HG02840 (cell line): Measurements from ENCODE around the gene PKHD1.

ENCODE experiments used
- ATAC-seq: cut with Tn5 transposase; IDR thresholded peaks from one replicate; pipeline ENCODE4 v1.9.1; 2021; ENCODE audit warnings: mild to moderate bottlenecking, moderate library complexity, moderate number of reproducible peaks; ENCODE audit not compliant: unreplicated experiment, low FRiP score

Gene PKHD1

GRCh38 chr6:51651132-51651817 lies 436.1 kb downstream of the PKHD1 start:
- ATAC-seq = no peak

GRCh38 chr6:51648774-51649173 lies 438.6 kb downstream of the PKHD1 start:
- no peak for ATAC-seq

GRCh38 chr6:51648236-51648635 lies 439.2 kb downstream of the PKHD1 start:
- no peak for ATAC-seq

DNA sequence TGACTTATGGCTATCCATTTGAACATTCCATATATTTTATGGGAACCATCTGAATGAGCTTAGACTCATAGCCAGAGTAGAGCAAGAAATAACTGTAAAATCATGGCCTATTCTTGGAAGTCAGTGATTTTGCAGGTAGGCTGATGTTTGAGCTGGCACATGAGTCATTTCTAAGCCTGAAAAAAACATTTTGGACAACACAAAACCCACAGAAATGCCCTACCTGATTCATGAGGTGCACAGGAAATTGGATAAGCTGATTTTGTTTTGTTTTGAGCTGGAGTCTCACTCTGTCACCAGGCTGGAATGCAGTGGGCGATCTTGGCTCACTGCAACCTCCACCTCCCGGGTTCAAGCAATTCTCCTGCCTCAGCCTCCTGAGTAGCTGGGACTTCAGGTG lies 443.0 kb downstream of the PKHD1 start:
- ATAC-seq = no peak

DNA sequence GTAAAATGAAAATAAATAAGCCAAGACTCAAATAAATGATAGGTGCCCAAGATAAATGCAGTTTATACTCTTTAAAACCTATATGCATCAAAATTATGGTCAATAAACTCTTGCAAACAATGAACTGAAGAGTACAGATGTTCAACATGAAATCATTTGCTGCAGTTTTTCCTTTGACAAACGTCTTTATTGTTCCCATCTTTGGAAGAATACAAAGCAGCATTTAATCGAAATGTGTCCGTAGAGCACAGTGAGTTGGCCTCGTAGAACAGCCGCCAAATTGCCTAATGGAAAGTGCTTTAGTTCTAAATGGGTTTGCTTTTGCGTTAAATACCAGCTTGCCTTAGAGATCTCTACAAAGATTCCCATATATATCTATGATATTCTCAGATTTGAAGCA lies 447.4 kb downstream of the PKHD1 start:
- ATAC-seq = no peak

DNA sequence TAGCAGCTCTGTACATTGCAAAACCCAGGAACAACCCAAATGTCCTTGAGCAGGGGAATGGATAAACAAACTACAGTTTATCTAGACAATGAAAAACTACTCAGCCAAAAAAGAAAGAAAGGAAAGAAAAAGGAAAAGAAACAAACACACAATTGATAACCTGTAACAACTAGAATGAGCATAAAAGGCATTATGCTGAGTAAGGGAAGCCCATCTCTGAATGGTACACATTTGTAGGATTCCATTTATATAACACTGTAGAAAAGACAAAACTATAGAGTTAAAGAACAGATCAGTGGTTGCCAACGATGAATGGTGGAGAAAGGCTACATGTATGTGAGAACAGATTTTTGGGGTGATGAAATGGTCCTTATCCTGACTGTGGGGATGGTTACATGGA lies 454.0 kb downstream of the PKHD1 start:
- no peak for ATAC-seq

- no peak for ATAC-seq
Observed at GRCh38 chr6:51630011-51630410, 457.4 kb downstream of the PKHD1 start.

- no peak for ATAC-seq
Observed at GRCh38 chr6:51626391-51626790, 461.0 kb downstream of the PKHD1 start.

GRCh38 chr6:51625566-51625965 lies 461.8 kb downstream of the PKHD1 start:
- ATAC-seq = no peak

- no peak for ATAC-seq
Observed at GRCh38 chr6:51620971-51621370, 466.4 kb downstream of the PKHD1 start.

DNA sequence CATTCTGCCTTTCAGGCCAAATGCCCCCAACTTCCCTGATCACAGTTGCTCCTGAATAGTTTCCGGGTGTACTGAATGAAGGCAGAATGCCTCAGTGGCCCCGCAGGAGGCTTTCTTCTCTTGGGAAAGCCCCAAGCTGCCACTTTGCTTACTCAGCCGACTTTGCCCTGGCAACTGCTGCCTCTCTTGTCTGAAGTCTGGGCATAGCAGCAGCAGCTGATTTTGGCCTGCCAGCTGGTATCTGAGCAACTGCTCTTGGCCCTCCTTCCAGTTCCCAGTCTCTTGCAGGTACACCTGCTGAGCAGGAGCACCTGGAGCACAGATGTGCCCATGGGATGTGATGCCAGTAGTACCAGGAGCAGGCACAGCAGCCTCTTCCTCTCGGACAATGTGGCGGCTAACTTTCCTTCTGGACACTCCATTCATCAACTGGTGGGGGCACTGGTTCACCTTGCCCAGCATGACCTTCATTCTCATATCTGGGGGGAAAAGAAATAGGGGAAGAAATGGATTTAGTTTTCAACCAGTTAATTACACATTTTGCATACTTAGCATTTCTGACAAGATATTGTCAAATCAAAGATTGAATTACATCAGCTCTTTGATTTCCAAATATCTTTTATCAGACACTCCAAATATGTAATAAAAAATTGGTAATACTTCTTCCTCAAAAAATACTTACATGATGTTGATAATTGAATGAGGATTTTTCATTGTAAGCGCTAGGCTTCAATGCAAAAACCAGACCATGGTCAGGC lies 468.2 kb downstream of the PKHD1 start:
- no peak for ATAC-seq

DNA sequence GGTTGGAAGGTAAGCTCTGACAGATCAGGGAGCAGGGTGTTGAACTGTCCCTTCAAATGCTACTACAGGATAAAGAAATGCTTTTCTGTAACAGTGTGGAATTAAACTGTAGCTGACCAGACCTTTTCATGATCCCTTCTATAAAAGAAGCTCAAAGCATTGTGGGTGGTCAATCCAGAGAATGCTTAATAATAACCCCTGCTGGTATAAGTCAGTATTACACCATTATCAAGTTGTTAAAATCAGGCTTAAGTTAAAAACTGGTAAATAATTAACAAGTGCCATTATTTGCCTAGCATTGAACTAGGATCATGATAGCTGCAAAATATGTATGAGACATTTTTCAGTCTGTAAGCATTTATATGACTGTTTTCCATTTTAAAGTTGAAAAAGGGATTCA lies 468.9 kb downstream of the PKHD1 start:
- ATAC-seq = no peak

DNA sequence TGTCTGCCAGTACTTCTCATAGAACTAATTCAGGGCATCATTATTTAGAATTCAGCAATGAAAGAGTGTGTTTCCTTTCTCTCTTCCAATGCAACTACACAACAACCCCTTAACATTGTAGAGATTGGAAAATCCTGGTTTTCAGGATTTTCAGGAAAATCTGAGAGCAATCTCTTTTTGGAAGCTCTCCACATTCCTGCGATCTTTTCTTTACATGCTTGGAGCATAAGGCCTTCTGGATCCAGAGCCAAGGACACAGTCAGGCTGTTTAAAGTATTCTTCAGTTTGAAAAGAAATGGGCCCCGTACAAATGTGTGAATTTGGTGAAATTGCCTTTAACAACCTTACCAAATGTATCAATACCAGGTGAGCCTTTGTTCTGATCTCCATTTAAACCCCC lies 469.7 kb downstream of the PKHD1 start:
- no peak for ATAC-seq

DNA sequence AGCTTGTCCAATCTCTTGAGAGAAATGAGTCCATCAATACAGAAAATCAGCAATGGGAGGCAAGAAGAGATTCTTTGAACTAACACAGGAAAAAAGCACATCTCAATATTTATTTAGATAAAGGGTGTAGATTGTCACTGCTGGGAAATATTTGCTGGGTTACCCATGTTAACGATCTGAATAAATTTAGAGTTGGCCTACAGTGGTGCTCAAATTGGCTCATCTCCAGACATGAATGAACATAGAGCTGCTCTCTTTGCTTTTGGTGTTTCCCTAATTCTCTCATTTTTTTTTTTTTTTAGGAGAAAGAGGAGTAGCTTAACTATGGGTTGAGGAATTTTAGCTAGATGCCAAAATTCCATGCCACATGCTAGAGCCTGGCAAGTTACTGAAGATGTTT lies 471.2 kb downstream of the PKHD1 start:
- no peak for ATAC-seq

DNA sequence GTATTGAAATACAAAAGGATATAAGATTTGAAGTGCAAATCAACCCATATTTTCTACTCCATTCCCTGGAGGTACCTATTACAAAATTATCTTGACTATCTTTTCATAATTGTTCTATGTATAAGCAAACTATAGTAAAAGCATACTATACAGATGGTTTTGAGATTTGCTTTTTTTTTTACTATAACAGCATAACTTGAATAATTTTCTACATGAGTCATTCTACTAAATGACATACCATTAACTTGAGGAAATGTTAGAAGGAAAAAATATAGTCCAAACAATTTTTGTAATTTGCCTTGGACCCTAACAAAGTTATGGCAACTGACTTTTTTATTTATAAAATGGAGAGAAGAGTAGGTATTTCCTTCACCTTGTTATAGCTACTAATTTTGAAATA lies 472.7 kb downstream of the PKHD1 start:
- ATAC-seq = no peak

- no peak for ATAC-seq
Observed at GRCh38 chr6:51613558-51613957, 473.9 kb downstream of the PKHD1 start.

- ATAC-seq = no peak
Observed at GRCh38 chr6:51608932-51609331, 478.5 kb downstream of the PKHD1 start.

DNA sequence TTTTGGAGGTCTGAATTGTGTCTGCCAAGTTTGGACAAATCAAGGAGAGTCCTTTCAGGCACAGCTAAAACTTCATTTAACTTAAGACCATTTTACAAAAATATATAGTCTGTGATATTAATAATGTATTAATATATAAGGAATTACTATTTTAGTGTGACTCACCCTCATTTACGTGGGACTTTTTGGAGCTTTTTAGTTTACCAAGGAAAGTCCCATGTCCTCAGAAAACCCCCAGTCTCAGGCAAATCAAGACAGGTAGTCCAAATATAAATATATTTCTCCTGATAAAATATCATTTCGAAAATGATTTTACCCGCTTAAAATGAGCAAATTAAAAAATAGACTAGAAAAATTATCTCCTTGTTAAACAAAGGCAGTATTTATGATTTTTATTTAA lies 479.0 kb downstream of the PKHD1 start:
- ATAC-seq = no peak

DNA sequence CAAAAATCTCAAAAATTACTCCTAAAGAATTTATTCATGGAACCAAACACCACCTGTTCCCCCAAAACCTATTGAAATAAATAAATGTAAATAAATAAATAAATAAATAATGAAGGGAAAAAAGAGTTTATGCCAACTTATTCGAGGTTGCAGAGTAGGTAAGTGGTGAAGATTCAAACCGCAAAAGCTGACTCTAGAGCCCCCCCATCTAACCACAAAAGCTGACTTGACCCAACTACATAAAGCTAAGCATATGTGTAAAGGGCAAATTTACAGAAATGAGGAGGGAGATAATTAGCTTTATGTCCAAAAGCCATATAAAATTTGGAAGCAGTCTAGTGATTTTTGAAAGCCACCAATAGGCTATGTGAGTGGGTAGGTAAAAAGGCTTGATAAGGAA lies 486.9 kb downstream of the PKHD1 start:
- ATAC-seq = no peak

- no peak for ATAC-seq
Observed at GRCh38 chr6:51598171-51598570, 489.2 kb downstream of the PKHD1 start.

DNA sequence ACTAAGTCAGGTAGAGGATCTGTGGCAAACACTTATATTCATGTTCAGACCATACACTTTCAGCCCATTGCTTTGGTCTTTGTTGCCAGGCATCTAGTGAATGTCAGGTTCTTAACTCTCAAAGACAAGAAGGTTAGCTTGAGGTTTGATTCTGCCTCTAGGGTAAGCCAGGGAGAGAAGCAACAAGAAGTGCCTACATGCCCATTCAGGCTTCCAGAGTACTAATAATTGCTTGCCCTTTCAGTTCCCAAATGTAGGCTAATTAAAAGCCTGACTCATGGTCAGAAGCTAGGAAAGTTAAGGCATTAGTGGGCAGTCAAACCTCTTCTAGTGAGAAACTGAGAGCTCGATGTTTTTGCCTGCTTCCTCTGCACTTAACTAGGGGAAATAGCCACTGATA lies 492.4 kb downstream of the PKHD1 start:
- no peak for ATAC-seq

DNA sequence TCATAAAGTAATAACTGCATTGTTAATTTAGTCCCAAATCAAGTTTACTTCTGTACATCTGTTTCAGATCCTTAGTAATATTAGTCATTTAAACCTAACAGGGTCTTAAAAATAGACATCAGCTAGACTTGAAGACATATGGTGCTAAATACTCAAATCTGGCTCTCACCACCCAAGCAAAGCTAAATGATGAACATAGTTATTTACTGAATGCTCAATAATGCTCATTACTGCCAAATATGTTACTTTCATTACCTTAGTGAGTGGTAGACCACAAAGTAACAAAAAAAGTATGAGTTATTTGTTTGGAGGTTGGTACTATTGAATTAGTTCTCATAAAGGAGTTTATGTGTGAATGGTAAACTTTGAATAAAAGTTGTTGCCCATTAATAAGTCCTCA lies 502.1 kb downstream of the PKHD1 start:
- ATAC-seq = no peak
